HG03039 (cell line): ENCODE results near the gene ASPSCR1.
"Not testable (repeated sequence)": the region's sequence is repeated elsewhere in the genome, so short reads cannot be mapped to it uniquely, and the experiment has no call there.

Source experiments
- ATAC-seq: cut with Tn5 transposase; IDR thresholded peaks from one replicate; pipeline ENCODE4 v1.9.1; 2021; ENCODE audit warnings: mild to moderate bottlenecking, moderate library complexity; ENCODE audit not compliant: unreplicated experiment

Gene ASPSCR1

GRCh38 chr17:81941484-81942166, 35.8 kb upstream of the ASPSCR1 start:
- ATAC-seq = no peak

GRCh38 chr17:81942167-81942553, 35.3 kb upstream of the ASPSCR1 start:
- ATAC-seq = no peak

GRCh38 chr17:81944858-81945257, 32.6 kb upstream of the ASPSCR1 start:
- no peak for ATAC-seq

DNA sequence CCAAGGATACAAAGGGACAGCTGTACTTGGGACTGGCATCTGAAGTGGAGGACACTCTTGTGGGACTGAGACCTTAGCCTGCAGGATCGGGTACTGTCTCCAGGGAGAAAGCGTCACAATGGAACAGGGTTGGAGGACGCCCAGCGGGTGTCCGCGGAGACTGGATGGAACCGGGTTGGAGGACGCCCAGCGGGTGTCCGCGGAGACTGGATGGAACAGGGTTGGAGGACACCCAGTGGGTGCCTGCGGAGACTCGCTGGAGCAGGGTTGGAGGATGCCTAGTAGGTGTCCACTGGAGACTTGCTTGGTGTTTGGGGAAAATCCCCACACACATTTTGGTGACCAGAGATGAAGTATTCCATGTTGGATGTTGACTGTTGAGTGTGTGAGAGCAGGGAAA, 30.2 kb upstream of the ASPSCR1 start, which contains the start of gene MYADML2:
TSS of gene MYADML2 (minus strand) at position 45 of the 400 bp plus-strand sequence. CDS start 5,492 bp downstream, outside the sequence.
- no peak for ATAC-seq

GRCh38 chr17:81948635-81949378, 28.6 kb upstream of the ASPSCR1 start:
- ATAC-seq = no peak

GRCh38 chr17:81950501-81950900, 26.9 kb upstream of the ASPSCR1 start:
- no peak for ATAC-seq

GRCh38 chr17:81951785-81952684, 25.4 kb upstream of the ASPSCR1 start:
- ATAC-seq = no peak

DNA sequence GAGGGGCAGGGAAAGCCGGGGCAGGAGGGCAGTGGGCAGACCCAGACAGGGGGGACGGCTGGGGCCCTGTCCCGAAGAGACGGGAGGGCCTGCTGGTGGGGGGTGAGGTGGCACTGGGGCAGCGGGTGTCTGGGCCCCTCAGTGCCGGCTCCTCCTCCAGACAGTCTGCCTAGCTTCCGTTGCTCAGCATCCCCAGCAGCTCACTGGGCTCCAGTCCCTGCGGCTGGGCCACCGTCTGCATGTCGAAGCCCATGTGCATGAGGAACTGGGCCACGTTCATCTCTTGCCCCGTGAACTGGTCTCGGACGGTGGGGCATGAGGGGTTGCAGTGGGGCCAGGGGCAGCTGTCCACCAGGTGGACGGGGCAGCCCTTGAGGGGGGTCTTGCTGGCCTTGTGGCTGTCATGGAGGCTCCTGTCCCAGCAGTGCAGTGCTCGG, 24.6 kb upstream of the ASPSCR1 start:
- ATAC-seq = no peak

DNA sequence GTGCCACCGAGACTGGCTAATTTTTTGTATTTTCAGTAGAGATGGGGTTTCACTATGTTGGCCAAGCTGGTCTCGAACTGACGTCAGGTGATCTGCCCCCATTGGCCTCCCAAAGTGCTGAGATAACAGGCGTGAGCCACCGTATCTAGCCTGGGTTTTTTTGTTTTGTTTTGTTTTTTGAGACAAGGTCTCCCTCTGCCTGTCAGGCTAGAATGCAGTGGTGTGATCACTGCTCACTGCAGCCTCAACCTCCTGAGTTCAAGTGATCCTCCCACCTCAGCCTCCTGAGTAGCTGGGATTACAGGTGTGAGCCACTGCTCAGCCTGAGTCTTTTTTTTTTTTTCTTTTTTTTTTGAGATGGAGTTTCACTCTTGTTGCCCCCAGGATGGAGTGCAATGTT, 24.0 kb upstream of the ASPSCR1 start:
- ATAC-seq = not testable (repeated sequence)

- ATAC-seq = no peak
Measured at GRCh38 chr17:81954131-81955057, 23.0 kb upstream of the ASPSCR1 start.

DNA sequence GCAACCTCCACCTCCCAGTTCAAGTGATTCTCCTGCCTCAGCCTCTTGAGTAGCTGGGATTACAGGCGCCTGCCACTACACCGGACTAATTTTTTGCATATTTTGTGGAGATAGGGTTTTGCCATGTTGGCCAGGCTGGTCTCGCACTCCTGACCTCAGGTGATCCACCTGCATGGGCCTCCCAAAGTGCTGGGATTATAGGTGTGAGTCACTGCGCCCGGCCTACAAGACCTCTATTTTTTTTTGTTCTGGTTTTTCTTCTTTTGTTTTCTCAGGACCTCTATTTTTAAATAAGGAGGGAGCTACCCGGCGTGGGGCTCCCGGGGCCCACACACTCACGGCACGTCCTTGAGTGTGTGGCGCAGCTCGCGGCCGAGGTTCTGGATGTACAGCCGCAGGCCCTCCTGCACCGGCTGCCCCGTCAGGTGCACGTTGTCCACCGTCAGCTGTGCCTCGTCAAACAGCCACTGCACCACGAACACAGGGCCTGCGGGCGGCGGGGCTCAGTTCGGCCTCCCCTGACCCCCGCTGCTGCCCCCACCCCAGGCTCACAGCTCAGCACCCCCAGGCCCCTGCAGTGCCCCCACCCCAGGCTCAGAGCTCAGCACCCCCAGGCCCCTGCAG, 22.3 kb upstream of the ASPSCR1 start:
- ATAC-seq = no peak

GRCh38 chr17:81955756-81956544, 21.5 kb upstream of the ASPSCR1 start:
- no peak for ATAC-seq

- ATAC-seq = no peak
Measured at GRCh38 chr17:81956607-81957589, 20.5 kb upstream of the ASPSCR1 start.

GRCh38 chr17:81957691-81958432, 19.6 kb upstream of the ASPSCR1 start:
- no peak for ATAC-seq

- ATAC-seq = no peak
Measured at GRCh38 chr17:81958633-81959342, 18.6 kb upstream of the ASPSCR1 start.

GRCh38 chr17:81959362-81960129, 17.9 kb upstream of the ASPSCR1 start:
- no peak for ATAC-seq
